OCI-LY7 (cell line): ENCODE measurements around the gene CSF2RB. TPM values are rescaled to one million over a fixed set of nuclear protein-coding genes. Genes with fewer than 3 reads are reported as not detected.

Experiments
- BruUV-seq: library from RNA; stranded (reverse); fragments of 400-500 nt; replicated peaks from 2 replicates; lab custom pipeline; 2021; lab: Mats Ljungman, UMichigan
- CTCF ChIA-PET: fragments of 300-600 bp; sonication (Branson Sonifier 250); formaldehyde crosslinking; loops from one replicate; lab custom pipeline; 2022; ENCODE audit warnings: antibody characterized with exemption; ENCODE audit not compliant: unreplicated experiment; lab: Charles Lee
- POLR2A ChIA-PET: fragments of 300-600 bp; sonication (Branson Sonifier 250); formaldehyde crosslinking; loops from one replicate; lab custom pipeline; 2022; ENCODE audit warnings: antibody characterized with exemption; lab: Charles Lee
- DNase-seq: peaks from one replicate; pipeline ENCODE4 v3.0.0-alpha.2; 2015; ENCODE audit warnings: low spot score
- H2AFZ ChIP-seq: fragments of 200-600 bp; sonication (generic), shearing (Covaris generic); 2 replicates; pipeline ENCODE4 v1.6.1; 2014; ENCODE audit warnings: mild to moderate bottlenecking, antibody characterized with exemption, low read length, moderate library complexity
- H3K27ac ChIP-seq: fragments of 200-600 bp; sonication (generic); 2 replicates; pipeline ENCODE4 v1.5.1; 2014; ENCODE audit warnings: mixed run types, low read depth, mild to moderate bottlenecking, moderate library complexity, low read length, inconsistent platforms; ENCODE audit not compliant: poor library complexity, severe bottlenecking
- H3K36me3 ChIP-seq: fragments of 200-600 bp; sonication (generic); 2 replicates; pipeline ENCODE4 v1.6.1; 2014; ENCODE audit warnings: mild to moderate bottlenecking, antibody characterized with exemption, low read length, moderate library complexity, mixed read lengths; ENCODE audit not compliant: insufficient read depth
- H3K4me1 ChIP-seq: fragments of 200-600 bp; sonication (generic); 2 replicates; pipeline ENCODE4 v1.5.1; 2014; ENCODE audit warnings: mild to moderate bottlenecking, low read length; ENCODE audit not compliant: insufficient read depth, poor library complexity, severe bottlenecking
- H3K4me2 ChIP-seq: fragments of 200-600 bp; sonication (generic); 2 replicates; pipeline ENCODE4 v1.6.1; 2014; ENCODE audit warnings: mild to moderate bottlenecking, low read length
- H3K4me3 ChIP-seq: fragments of 200-600 bp; sonication (generic); 2 replicates; pipeline ENCODE4 v1.5.1; 2014; ENCODE audit warnings: mild to moderate bottlenecking, low read depth, low read length; ENCODE audit not compliant: poor library complexity, severe bottlenecking
- H3K79me2 ChIP-seq: fragments of 200-600 bp; sonication (generic); 2 replicates; pipeline ENCODE4 v1.6.1; 2016; ENCODE audit warnings: low read depth, mild to moderate bottlenecking, low read length, moderate library complexity, mixed read lengths; ENCODE audit not compliant: insufficient read depth
- H3K9me2 ChIP-seq: fragments of 200-600 bp; sonication (generic); 2 replicates; pipeline ENCODE4 v1.6.1; 2016; ENCODE audit warnings: mild to moderate bottlenecking, low read length, mixed read lengths; ENCODE audit not compliant: insufficient read depth
- H3K9me3 ChIP-seq: fragments of 200-600 bp; sonication (generic); 2 replicates; pipeline ENCODE4 v1.6.1; 2014; ENCODE audit warnings: mild to moderate bottlenecking, mixed run types, low read length, mixed read lengths
- H4K20me1 ChIP-seq: fragments of 200-600 bp; sonication (generic); 2 replicates; pipeline ENCODE4 v1.6.1; 2014; ENCODE audit warnings: mild to moderate bottlenecking, antibody characterized with exemption, low read length, moderate library complexity, mixed read lengths; ENCODE audit not compliant: insufficient read depth
- CTCF ChIP-seq: fragments of 200-600 bp; sonication (generic); conservative IDR thresholded peaks from 2 replicates; pipeline ENCODE4 v1.5.1; 2014; ENCODE audit warnings: mild to moderate bottlenecking, antibody characterized with exemption, low read length, moderate library complexity, mixed read lengths
- EZH2phosphoT487 ChIP-seq: fragments of 200-600 bp; sonication (generic); IDR thresholded peaks from 2 replicates; pipeline ENCODE4 v1.6.1; 2018; ENCODE audit warnings: low read depth, borderline replicate concordance, mild to moderate bottlenecking, mixed run types, antibody characterized with exemption, low read length, moderate library complexity, mixed read lengths
- intact Hi-C: fragments of 100-400 bp; cut with micrococcal nuclease; formaldehyde crosslinking; loops from one replicate; pipeline ENCODE4 v1.10.0; 2022; ENCODE audit not compliant: unreplicated experiment
- total RNA-seq, 2 experiments: library from RNA; depleted of rRNA in 1 of 2; stranded (reverse); fragments of >200 nt in 1 of 2; shearing (Covaris generic) in 1 of 2; gene quantifications; 2 replicates each; pipeline ENCODE4 v1.2.3, GENCODE V29; 2014 to 2022

CSF2RB gene
- total RNA-seq, 2 experiments from 2014 or later = 6.2 to 23.4 TPM

- Histone ChIP-seq H3K4me1 (no peaks in the 10 kb centered on the region), H3K79me2 (no peaks in the 10 kb centered on the region), H3K9me3 (no peaks in the 10 kb centered on the region), H4K20me1 (no peaks in the 10 kb centered on the region), H3K9me2 (no peaks in the 10 kb centered on the region), H3K4me3 (no peak overlapping the region), H3K36me3 (no peaks in the 10 kb centered on the region), H3K27ac (no peak overlapping the region), H3K4me2 (no peak overlapping the region), H2AFZ (no peak overlapping the region)
- TF ChIP-seq CTCF = no peak
- no peak for TF ChIP-seq EZH2phosphoT487
- no TSS peak for BruUV-seq
- DNase-seq = no peak
- ChIA-PET CTCF (no interaction called here), POLR2A (no interaction called here)
- intact Hi-C loops = no loop called here
Observed at GRCh38 chr22:36898690-36899089, 14.7 kb upstream of the CSF2RB start.

- H3K4me3 ChIP-seq = no peak overlapping the region
- no peak overlapping the region for H2AFZ ChIP-seq
- H3K4me2 ChIP-seq = no peak overlapping the region
- H3K79me2 ChIP-seq = no peaks in the 10 kb centered on the region
- no peaks in the 10 kb centered on the region for H3K9me3 ChIP-seq
- no TSS peak for BruUV-seq
- no peaks in the 10 kb centered on the region for H4K20me1 ChIP-seq
- no peaks in the 10 kb centered on the region for H3K9me2 ChIP-seq
- H3K36me3 ChIP-seq = no peaks in the 10 kb centered on the region
- no peak for TF ChIP-seq CTCF
- no peak for TF ChIP-seq EZH2phosphoT487
- ChIA-PET CTCF (no interaction called here), POLR2A (no interaction called here)
- no peak overlapping the region for H3K27ac ChIP-seq
- H3K4me1 ChIP-seq = no peaks in the 10 kb centered on the region
- intact Hi-C loops = no loop called here
- no peak for DNase-seq
Observed at GRCh38 chr22:36899498-36899897, 13.9 kb upstream of the CSF2RB start.

- ChIA-PET CTCF (no interaction called here), POLR2A (no interaction called here)
- Histone ChIP-seq H2AFZ (no peak overlapping the region), H3K27ac (no peak overlapping the region), H3K4me3 (no peak overlapping the region), H3K4me1 (no peaks in the 10 kb centered on the region), H3K4me2 (no peak overlapping the region), H4K20me1 (no peaks in the 10 kb centered on the region), H3K9me2 (no peaks in the 10 kb centered on the region), H3K9me3 (no peaks in the 10 kb centered on the region), H3K36me3 (no peaks in the 10 kb centered on the region), H3K79me2 (no peaks in the 10 kb centered on the region)
- TF ChIP-seq CTCF (no peak), EZH2phosphoT487 (no peak)
- no TSS peak for BruUV-seq
- intact Hi-C loops = no loop called here
- no peak for DNase-seq
Observed at GRCh38 chr22:36900225-36900624, 13.2 kb upstream of the CSF2RB start.
